ENCODE measurements around the gene CYB561D2. TPM values are rescaled to one million over a fixed set of nuclear protein-coding genes. Genes with fewer than 3 reads are reported as not detected.
A peak's percentile ranks its signal among the peaks of the same experiment; 100 is the strongest.
"Not testable (repeated sequence)": the region's sequence is repeated elsewhere in the genome, so short reads cannot be mapped to it uniquely, and the experiment has no call there.

CYB561D2 gene
- 10.7 and 26.4 TPM in 2 replicates for total RNA-seq
- polyA plus RNA-seq, result 15.7 and 23.8 TPM in 2 replicates

DNA sequence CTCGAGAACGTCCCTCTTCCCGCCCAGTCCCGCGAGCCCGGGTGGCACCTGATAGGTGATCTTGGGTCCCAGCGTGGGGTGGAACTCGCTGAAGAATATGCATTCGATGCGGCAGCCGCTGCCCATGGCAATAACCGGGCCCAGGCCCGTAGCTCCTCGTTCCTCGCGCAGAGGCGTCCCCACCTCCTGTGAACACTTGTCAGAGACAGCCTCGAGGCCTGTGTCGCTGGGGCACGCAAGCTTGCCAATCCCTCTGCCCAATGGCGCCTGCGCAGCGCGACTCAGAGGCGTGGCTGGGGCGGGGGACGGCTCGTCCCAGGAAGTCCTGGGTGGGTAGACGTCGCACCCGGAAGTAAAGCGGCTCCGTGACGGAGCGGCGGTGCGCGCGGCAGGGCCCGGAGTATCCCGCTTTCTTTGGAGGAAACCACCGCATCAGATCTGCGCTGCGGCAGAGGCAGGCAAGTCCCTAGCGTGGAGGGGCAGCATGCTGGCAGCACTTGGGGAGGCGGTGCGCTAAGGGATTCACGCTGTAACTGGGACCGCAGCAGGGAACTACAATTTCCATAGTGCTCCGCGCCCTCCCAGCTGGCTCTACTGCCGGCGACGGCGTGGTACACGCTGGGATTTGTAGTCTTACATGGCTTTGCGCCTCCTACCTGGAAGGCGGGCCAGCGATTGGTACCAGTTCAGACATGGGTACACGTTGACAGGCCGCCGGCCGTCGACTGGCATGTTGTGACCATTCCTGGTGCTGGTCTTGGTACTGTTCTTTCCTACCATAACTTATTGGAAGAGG lies at the start of gene CYB561D2, which contains the start of gene NPRL2:
Gene CYB561D2, plus strand, starts transcription at position 336 of the 796 bp plus-strand sequence. CDS start 572 bp downstream, outside the sequence.
Gene NPRL2, minus strand, starts transcription at position 249 of the 796 bp plus-strand sequence. Its CDS starts 123 bp downstream, at position 126.
- peaks cover 8% of the 10 kb centered on the region for H3K4me1 ChIP-seq (ENCODE audit: low read depth)
- peak within 1 kb of the TSS; percentile 75 for H3K27ac ChIP-seq
- H3K4me3 ChIP-seq, result peak within 1 kb of the TSS; percentile 89
- peaks cover 10% of the 10 kb centered on the region for H3K36me3 ChIP-seq
- H3K9me3 ChIP-seq (ENCODE audit: low read depth), result no peaks in the 10 kb centered on the region
- peak; percentile 92 to 97 for DNase-seq (ENCODE audit: low read depth in 1 of 2, low spot score in 1 of 2)
- H3K27me3 ChIP-seq, result no peaks in the 10 kb centered on the region
- TF ChIP-seq, protein P1, sequence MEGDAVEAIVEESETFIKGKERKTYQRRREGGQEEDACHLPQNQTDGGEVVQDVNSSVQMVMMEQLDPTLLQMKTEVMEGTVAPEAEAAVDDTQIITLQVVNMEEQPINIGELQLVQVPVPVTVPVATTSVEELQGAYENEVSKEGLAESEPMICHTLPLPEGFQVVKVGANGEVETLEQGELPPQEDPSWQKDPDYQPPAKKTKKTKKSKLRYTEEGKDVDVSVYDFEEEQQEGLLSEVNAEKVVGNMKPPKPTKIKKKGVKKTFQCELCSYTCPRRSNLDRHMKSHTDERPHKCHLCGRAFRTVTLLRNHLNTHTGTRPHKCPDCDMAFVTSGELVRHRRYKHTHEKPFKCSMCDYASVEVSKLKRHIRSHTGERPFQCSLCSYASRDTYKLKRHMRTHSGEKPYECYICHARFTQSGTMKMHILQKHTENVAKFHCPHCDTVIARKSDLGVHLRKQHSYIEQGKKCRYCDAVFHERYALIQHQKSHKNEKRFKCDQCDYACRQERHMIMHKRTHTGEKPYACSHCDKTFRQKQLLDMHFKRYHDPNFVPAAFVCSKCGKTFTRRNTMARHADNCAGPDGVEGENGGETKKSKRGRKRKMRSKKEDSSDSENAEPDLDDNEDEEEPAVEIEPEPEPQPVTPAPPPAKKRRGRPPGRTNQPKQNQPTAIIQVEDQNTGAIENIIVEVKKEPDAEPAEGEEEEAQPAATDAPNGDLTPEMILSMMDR (IDR thresholded peaks at IDR 0.05; ENCODE audit: low read depth, low read length), result no peak

GRCh38 chr3:50302095-50303012 lies 48.3 kb upstream of the CYB561D2 start:
- DNase-seq (ENCODE audit: low read depth in 1 of 2, low spot score in 1 of 2), result no peak
- H3K27ac ChIP-seq, result peak overlapping the region; percentile 76
- H3K4me3 ChIP-seq, result no peak overlapping the region
- H3K36me3 ChIP-seq, result no peaks in the 10 kb centered on the region
- TF ChIP-seq, protein P1 (IDR thresholded peaks at IDR 0.05; ENCODE audit: low read depth, low read length), result no peak
- H3K27me3 ChIP-seq, result no peaks in the 10 kb centered on the region
- peaks cover 15% of the 10 kb centered on the region for H3K4me1 ChIP-seq (ENCODE audit: low read depth)
- H3K9me3 ChIP-seq (ENCODE audit: low read depth), result no peaks in the 10 kb centered on the region

GRCh38 chr3:50303013-50303815 lies 47.4 kb upstream of the CYB561D2 start, which contains the start of gene HYAL1:
TSS of gene HYAL1 (minus strand) at chr3:50303574. CDS start at chr3:50302956, 618 bp downstream.
- DNase-seq (ENCODE audit: low read depth in 1 of 2, low spot score in 1 of 2), result peak; percentile 36 to 60
- Histone ChIP-seq H3K4me3 (no peak within 1 kb of the TSS), H3K9me3 (ENCODE audit: low read depth) (no peaks in the 10 kb centered on the region), H3K4me1 (ENCODE audit: low read depth) (peaks cover 15% of the 10 kb centered on the region), H3K36me3 (no peaks in the 10 kb centered on the region), H3K27ac (peak within 1 kb of the TSS; percentile 76), H3K27me3 (no peaks in the 10 kb centered on the region)
- TF ChIP-seq, protein P1 (IDR thresholded peaks at IDR 0.05; ENCODE audit: low read depth, low read length), result peak; percentile 16

DNA sequence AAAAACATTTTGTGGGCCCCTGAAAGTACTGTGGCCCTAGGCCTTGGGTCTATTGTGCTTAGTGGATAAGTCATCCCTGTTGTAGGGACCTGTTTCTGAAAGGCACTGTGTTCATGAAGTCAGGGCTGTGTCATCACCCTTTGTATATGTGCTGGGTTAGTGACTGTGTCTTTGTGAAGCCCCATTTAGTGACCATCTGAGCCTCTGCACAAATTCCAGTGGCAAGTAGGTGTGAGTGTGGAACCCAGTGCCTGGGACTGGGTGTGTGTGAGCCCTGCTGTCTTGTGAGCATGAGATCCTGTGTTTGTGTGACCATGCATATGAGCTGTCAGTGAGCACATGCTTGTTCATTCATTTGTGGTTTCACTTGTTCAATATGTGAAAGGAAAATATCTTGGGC lies 46.1 kb upstream of the CYB561D2 start:
- Histone ChIP-seq H3K4me1 (ENCODE audit: low read depth) (peaks cover 8% of the 10 kb centered on the region), H3K27ac (no peak overlapping the region), H3K9me3 (ENCODE audit: low read depth) (peaks cover 4% of the 10 kb centered on the region), H3K4me3 (no peak overlapping the region), H3K36me3 (no peaks in the 10 kb centered on the region), H3K27me3 (no peaks in the 10 kb centered on the region)
- no peak for DNase-seq (ENCODE audit: low read depth in 1 of 2, low spot score in 1 of 2)
- TF ChIP-seq, protein P1 (IDR thresholded peaks at IDR 0.05; ENCODE audit: low read depth, low read length), result no peak

GRCh38 chr3:50312041-50312440 lies 38.6 kb upstream of the CYB561D2 start:
- H3K4me3 ChIP-seq; DNase-seq (ENCODE audit: low read depth in 1 of 2, low spot score in 1 of 2); H3K36me3 ChIP-seq; H3K27ac ChIP-seq; H3K9me3 ChIP-seq (ENCODE audit: low read depth); H3K27me3 ChIP-seq; H3K4me1 ChIP-seq (ENCODE audit: low read depth): not testable (repeated sequence)
